Small intestine (tissue), 7 donors: Measurements from ENCODE around the gene PALS2. TPM values are rescaled to one million over a fixed set of nuclear protein-coding genes. Genes with fewer than 3 reads are reported as not detected.

Experiments used
- DNase-seq, 2 donors: peaks; one replicate each; pipeline versions ENCODE4 v3.0.0 to v3.0.0-alpha.2; 2013
- FAIRE-seq: peaks from 2 replicates; lab custom pipeline; 2012; peaks lifted over from hg19 to GRCh38; lab: Jason Lieb, UNC
- H3K27ac ChIP-seq, 3 donors: one replicate each; pipeline ENCODE4 v1.5.1; 2013; ENCODE audit warnings: low read length in 2 of 3, mild to moderate bottlenecking in 2 of 3, control low read depth in 1 of 3, inconsistent platforms in 1 of 3, low read depth in 1 of 3, moderate library complexity in 1 of 3
- H3K27me3 ChIP-seq, 3 donors: one replicate each; pipeline ENCODE4 v1.6.1; 2013; ENCODE audit warnings: low read length in 3 of 3, inconsistent platforms in 1 of 3; ENCODE audit not compliant: control insufficient read depth in 3 of 3, insufficient read depth in 3 of 3
- H3K36me3 ChIP-seq, 3 donors: one replicate each; pipeline ENCODE4 v1.6.1; 2013; ENCODE audit warnings: low read length in 3 of 3, inconsistent platforms in 1 of 3, low read depth in 1 of 3, mild to moderate bottlenecking in 1 of 3, moderate library complexity in 1 of 3; ENCODE audit not compliant: control insufficient read depth in 3 of 3, insufficient read depth in 2 of 3
- H3K4me1 ChIP-seq, 3 donors: one replicate each; pipeline ENCODE4 v1.6.1; 2013; ENCODE audit warnings: low read length in 2 of 3, inconsistent platforms in 1 of 3, low read depth in 1 of 3, mild to moderate bottlenecking in 1 of 3, moderate library complexity in 1 of 3; ENCODE audit not compliant: control insufficient read depth in 3 of 3, insufficient read depth in 2 of 3
- H3K4me3 ChIP-seq, 3 donors: one replicate each; pipeline ENCODE4 v1.5.1; 2013; ENCODE audit warnings: low read length in 3 of 3, control low read depth in 1 of 3, inconsistent platforms in 1 of 3, low read depth in 1 of 3, mild to moderate bottlenecking in 1 of 3, moderate library complexity in 1 of 3
- H3K9me3 ChIP-seq, 2 donors: one replicate each; pipeline ENCODE4 v1.6.1; 2013; ENCODE audit warnings: low read depth in 1 of 2, low read length in 1 of 2; ENCODE audit not compliant: control insufficient read depth in 2 of 2, insufficient read depth in 1 of 2
- WGBS, 3 donors: extraction: QIAGEN DNeasy Blood & Tissue Kit; methylation state at CpG; one replicate each; pipeline ENCODE4 v1.1.7; 2013; 5-methylcytosine and 5-hydroxymethylcytosine counted together
- polyA plus RNA-seq, 4 donors: library from polyadenylated mRNA; stranded (reverse) in 3 of 4; unstranded in 1 of 4; fragments of 200-250 nt in 3 of 4; fragments of 120-200 nt in 1 of 4; gene quantifications; one replicate each; pipeline versions ENCODE4 v1.2.1 to v1.2.3, GENCODE V29; 2013
- donor health status: healthy with polysubstance abuse.
- donor health status: control.
- donor health status: control.
- donor health status: Bipolar disorder and iron deficiency.
- donor health status: healthy.

PALS2 gene
- polyA plus RNA-seq, 4 donors, result 1.6 to 36.4 (median 2.6) TPM

- no peaks in the 10 kb centered on the region for H3K4me1 ChIP-seq
- H3K9me3 ChIP-seq, result no peaks in the 10 kb centered on the region
- no peak overlapping the region for H3K27ac ChIP-seq
- WGBS, 3 donors, result 66 to 89% (median 82%) methylated on average over 3 of the region's 3 CpGs
- DNase-seq (no peak), FAIRE-seq (no peak)
- no peaks in the 10 kb centered on the region for H3K27me3 ChIP-seq
- no peaks in the 10 kb centered on the region for H3K36me3 ChIP-seq
- no peak overlapping the region for H3K4me3 ChIP-seq
Observed at GRCh38 chr7:24597014-24597413, 23.8 kb downstream of the PALS2 start.

GRCh38 chr7:24601600-24601999 is 28.3 kb downstream of the PALS2 start:
- peaks cover 0 to 9% of the 10 kb centered on the region in 2 donors for H3K9me3 ChIP-seq
- FAIRE-seq, result no peak
- DNase-seq, result no peak
- no peaks in the 10 kb centered on the region for H3K4me1 ChIP-seq
- H3K27ac ChIP-seq, result no peak overlapping the region
- no peaks in the 10 kb centered on the region for H3K27me3 ChIP-seq
- H3K4me3 ChIP-seq, result no peak overlapping the region
- H3K36me3 ChIP-seq, result no peaks in the 10 kb centered on the region
- WGBS, 3 donors, result 83 to 88% (median 84%) methylated on average over 1 of the region's 1 CpG

GRCh38 chr7:24602860-24603456 is 29.7 kb downstream of the PALS2 start:
- DNase-seq, result no peak
- H3K27ac ChIP-seq, result no peak overlapping the region
- H3K9me3 ChIP-seq, result peaks cover 0 to 9% of the 10 kb centered on the region in 2 donors
- no peak for FAIRE-seq
- H3K27me3 ChIP-seq, result no peaks in the 10 kb centered on the region
- no peaks in the 10 kb centered on the region for H3K4me1 ChIP-seq
- H3K36me3 ChIP-seq, result no peaks in the 10 kb centered on the region
- no peak overlapping the region for H3K4me3 ChIP-seq

GRCh38 chr7:24604630-24605029 is 31.4 kb downstream of the PALS2 start:
- Histone ChIP-seq H3K27me3 (no peaks in the 10 kb centered on the region), H3K4me1 (no peaks in the 10 kb centered on the region), H3K4me3 (no peak overlapping the region), H3K36me3 (no peaks in the 10 kb centered on the region), H3K27ac (no peak overlapping the region), H3K9me3 (peaks cover 0 to 9% of the 10 kb centered on the region in 2 donors)
- 80 to 96% (median 96%) methylated on average over 3 of the region's 3 CpGs for WGBS, 3 donors
- DNase-seq, result no peak
- FAIRE-seq, result no peak

- no peak for DNase-seq
- Histone ChIP-seq H3K27ac (no peak overlapping the region), H3K4me1 (no peaks in the 10 kb centered on the region), H3K9me3 (no peaks in the 10 kb centered on the region), H3K36me3 (no peaks in the 10 kb centered on the region), H3K4me3 (no peak overlapping the region), H3K27me3 (no peaks in the 10 kb centered on the region)
- no peak for FAIRE-seq
Observed at GRCh38 chr7:24608504-24608903, 35.3 kb downstream of the PALS2 start.

- DNase-seq (no peak), FAIRE-seq (no peak)
- no peak overlapping the region for H3K4me3 ChIP-seq
- H3K27me3 ChIP-seq, result no peaks in the 10 kb centered on the region
- no peaks in the 10 kb centered on the region for H3K4me1 ChIP-seq
- no peak overlapping the region for H3K27ac ChIP-seq
- WGBS, 3 donors, result 68 to 96% (median 90%) methylated on average over 2 of the region's 2 CpGs
- no peaks in the 10 kb centered on the region for H3K36me3 ChIP-seq
- no peaks in the 10 kb centered on the region for H3K9me3 ChIP-seq
Observed at GRCh38 chr7:24609059-24609458, 35.8 kb downstream of the PALS2 start.

GRCh38 chr7:24609570-24609969 is 36.3 kb downstream of the PALS2 start:
- Histone ChIP-seq H3K36me3 (no peaks in the 10 kb centered on the region), H3K4me1 (no peaks in the 10 kb centered on the region), H3K9me3 (no peaks in the 10 kb centered on the region), H3K4me3 (no peak overlapping the region), H3K27ac (no peak overlapping the region), H3K27me3 (no peaks in the 10 kb centered on the region)
- DNase-seq (no peak), FAIRE-seq (no peak)
- 72 to 94% (median 87%) methylated on average over 2 of the region's 2 CpGs for WGBS, 3 donors

GRCh38 chr7:24611130-24611529 is 37.9 kb downstream of the PALS2 start:
- Histone ChIP-seq H3K27me3 (no peaks in the 10 kb centered on the region), H3K9me3 (no peaks in the 10 kb centered on the region), H3K4me3 (no peak overlapping the region), H3K36me3 (no peaks in the 10 kb centered on the region), H3K27ac (no peak overlapping the region), H3K4me1 (no peaks in the 10 kb centered on the region)
- FAIRE-seq (no peak), DNase-seq (no peak)
- WGBS, 3 donors, result 77 to 90% (median 78%) methylated on average over 3 of the region's 3 CpGs

- Histone ChIP-seq H3K9me3 (peaks cover 0 to 15% of the 10 kb centered on the region in 2 donors), H3K4me1 (no peaks in the 10 kb centered on the region), H3K36me3 (no peaks in the 10 kb centered on the region), H3K27me3 (no peaks in the 10 kb centered on the region), H3K4me3 (no peak overlapping the region), H3K27ac (no peak overlapping the region)
- FAIRE-seq, result no peak
- WGBS, 3 donors, result 90 to 95% (median 92%) methylated on average over 2 of the region's 2 CpGs
- no peak for DNase-seq
Observed at GRCh38 chr7:24617957-24618616, 44.8 kb downstream of the PALS2 start.
